ENCODE data around the gene CSNK1E.

DNA sequence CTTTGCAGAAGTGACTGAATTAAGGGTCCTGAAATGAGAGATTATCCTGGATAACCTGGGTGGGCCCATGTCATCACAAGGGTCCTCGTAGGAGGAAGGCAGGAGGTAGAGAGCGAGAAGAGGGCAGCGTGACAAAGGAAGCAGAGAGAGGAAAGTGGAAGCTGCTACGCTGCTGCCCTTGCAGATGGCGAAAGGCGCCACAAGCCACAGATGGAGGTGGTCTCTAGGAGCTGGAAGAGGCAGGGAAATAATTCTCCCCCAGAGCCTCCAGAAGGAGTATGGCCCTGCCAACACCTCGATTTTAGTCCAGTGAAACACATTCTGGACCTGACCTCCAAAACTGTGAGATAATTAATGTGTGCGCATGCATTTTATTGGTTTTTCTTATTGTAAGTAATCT is 57.9 kb downstream of the CSNK1E start:
- TF ChIP-seq ZFP3 (CRISPR knock-in tag; IDR thresholded peaks at IDR 0.05), result no peak
- TF ChIP-seq ZFP30 (CRISPR knock-in tag; IDR thresholded peaks at IDR 0.05), result no peak
- TF ChIP-seq OSR1 (CRISPR knock-in tag; IDR thresholded peaks at IDR 0.05), result no peak
- TF ChIP-seq, protein P1, sequence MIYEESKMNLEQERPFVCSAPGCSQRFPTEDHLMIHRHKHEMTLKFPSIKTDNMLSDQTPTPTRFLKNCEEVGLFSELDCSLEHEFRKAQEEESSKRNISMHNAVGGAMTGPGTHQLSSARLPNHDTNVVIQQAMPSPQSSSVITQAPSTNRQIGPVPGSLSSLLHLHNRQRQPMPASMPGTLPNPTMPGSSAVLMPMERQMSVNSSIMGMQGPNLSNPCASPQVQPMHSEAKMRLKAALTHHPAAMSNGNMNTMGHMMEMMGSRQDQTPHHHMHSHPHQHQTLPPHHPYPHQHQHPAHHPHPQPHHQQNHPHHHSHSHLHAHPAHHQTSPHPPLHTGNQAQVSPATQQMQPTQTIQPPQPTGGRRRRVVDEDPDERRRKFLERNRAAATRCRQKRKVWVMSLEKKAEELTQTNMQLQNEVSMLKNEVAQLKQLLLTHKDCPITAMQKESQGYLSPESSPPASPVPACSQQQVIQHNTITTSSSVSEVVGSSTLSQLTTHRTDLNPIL (CRISPR knock-in tag; IDR thresholded peaks at IDR 0.05; ENCODE audit: low read depth), result no peak
- TF ChIP-seq, protein P2, sequence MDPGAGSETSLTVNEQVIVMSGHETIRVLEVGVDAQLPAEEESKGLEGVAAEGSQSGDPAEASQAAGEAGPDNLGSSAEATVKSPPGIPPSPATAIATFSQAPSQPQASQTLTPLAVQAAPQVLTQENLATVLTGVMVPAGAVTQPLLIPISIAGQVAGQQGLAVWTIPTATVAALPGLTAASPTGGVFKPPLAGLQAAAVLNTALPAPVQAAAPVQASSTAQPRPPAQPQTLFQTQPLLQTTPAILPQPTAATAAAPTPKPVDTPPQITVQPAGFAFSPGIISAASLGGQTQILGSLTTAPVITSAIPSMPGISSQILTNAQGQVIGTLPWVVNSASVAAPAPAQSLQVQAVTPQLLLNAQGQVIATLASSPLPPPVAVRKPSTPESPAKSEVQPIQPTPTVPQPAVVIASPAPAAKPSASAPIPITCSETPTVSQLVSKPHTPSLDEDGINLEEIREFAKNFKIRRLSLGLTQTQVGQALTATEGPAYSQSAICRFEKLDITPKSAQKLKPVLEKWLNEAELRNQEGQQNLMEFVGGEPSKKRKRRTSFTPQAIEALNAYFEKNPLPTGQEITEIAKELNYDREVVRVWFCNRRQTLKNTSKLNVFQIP (CRISPR knock-in tag; IDR thresholded peaks at IDR 0.05; ENCODE audit: borderline replicate concordance, low read depth), result no peak
- TF ChIP-seq ESRRG (CRISPR knock-in tag; IDR thresholded peaks at IDR 0.05), result no peak
- TF ChIP-seq, protein P3, sequence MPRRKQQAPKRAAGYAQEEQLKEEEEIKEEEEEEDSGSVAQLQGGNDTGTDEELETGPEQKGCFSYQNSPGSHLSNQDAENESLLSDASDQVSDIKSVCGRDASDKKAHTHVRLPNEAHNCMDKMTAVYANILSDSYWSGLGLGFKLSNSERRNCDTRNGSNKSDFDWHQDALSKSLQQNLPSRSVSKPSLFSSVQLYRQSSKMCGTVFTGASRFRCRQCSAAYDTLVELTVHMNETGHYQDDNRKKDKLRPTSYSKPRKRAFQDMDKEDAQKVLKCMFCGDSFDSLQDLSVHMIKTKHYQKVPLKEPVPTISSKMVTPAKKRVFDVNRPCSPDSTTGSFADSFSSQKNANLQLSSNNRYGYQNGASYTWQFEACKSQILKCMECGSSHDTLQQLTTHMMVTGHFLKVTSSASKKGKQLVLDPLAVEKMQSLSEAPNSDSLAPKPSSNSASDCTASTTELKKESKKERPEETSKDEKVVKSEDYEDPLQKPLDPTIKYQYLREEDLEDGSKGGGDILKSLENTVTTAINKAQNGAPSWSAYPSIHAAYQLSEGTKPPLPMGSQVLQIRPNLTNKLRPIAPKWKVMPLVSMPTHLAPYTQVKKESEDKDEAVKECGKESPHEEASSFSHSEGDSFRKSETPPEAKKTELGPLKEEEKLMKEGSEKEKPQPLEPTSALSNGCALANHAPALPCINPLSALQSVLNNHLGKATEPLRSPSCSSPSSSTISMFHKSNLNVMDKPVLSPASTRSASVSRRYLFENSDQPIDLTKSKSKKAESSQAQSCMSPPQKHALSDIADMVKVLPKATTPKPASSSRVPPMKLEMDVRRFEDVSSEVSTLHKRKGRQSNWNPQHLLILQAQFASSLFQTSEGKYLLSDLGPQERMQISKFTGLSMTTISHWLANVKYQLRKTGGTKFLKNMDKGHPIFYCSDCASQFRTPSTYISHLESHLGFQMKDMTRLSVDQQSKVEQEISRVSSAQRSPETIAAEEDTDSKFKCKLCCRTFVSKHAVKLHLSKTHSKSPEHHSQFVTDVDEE (CRISPR knock-in tag; IDR thresholded peaks at IDR 0.05), result no peak
- no peak for TF ChIP-seq ZC3H10 (CRISPR knock-in tag; IDR thresholded peaks at IDR 0.05)
- no peak for TF ChIP-seq RARB (CRISPR knock-in tag; IDR thresholded peaks at IDR 0.05)
- no peak for TF ChIP-seq ISL1 (CRISPR knock-in tag; IDR thresholded peaks at IDR 0.05)
- TF ChIP-seq, protein P4, sequence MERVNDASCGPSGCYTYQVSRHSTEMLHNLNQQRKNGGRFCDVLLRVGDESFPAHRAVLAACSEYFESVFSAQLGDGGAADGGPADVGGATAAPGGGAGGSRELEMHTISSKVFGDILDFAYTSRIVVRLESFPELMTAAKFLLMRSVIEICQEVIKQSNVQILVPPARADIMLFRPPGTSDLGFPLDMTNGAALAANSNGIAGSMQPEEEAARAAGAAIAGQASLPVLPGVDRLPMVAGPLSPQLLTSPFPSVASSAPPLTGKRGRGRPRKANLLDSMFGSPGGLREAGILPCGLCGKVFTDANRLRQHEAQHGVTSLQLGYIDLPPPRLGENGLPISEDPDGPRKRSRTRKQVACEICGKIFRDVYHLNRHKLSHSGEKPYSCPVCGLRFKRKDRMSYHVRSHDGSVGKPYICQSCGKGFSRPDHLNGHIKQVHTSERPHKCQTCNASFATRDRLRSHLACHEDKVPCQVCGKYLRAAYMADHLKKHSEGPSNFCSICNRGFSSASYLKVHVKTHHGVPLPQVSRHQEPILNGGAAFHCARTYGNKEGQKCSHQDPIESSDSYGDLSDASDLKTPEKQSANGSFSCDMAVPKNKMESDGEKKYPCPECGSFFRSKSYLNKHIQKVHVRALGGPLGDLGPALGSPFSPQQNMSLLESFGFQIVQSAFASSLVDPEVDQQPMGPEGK (CRISPR knock-in tag; IDR thresholded peaks at IDR 0.05; ENCODE audit: borderline replicate concordance), result no peak
- no peak for TF ChIP-seq TCF4 (CRISPR knock-in tag; IDR thresholded peaks at IDR 0.05; ENCODE audit: borderline replicate concordance)

Data from SK-N-SH treated with all-trans-retinoic acid at 6 μM for 48 hours (cell line).